Skeletal muscle cell (primary cell): ENCODE data around the gene PPME1.
A peak's percentile ranks its signal among the peaks of the same experiment; 100 is the strongest.

Experiments
- DNase-seq: peaks from one replicate; pipeline ENCODE4 v3.0.0-alpha.2; 2010; ENCODE audit warnings: low read depth
- H3K4me3 ChIP-seq: 2 replicates; pipeline ENCODE4 v1.5.1; 2011; ENCODE audit warnings: low read depth, mild to moderate bottlenecking, control low read depth, low read length, moderate library complexity

The PPME1 gene

GRCh38 chr11:74269161-74269811 lies 98.2 kb downstream of the PPME1 start:
- peak; percentile 69 for DNase-seq
- no peak overlapping the region for H3K4me3 ChIP-seq

- H3K4me3 ChIP-seq = no peak overlapping the region
- no peak for DNase-seq
Observed at GRCh38 chr11:74272276-74272675, 101.2 kb downstream of the PPME1 start.

GRCh38 chr11:74276581-74276980 lies 105.5 kb downstream of the PPME1 start:
- no peak overlapping the region for H3K4me3 ChIP-seq
- no peak for DNase-seq

GRCh38 chr11:74278103-74278502 lies 107.0 kb downstream of the PPME1 start:
- no peak for DNase-seq
- H3K4me3 ChIP-seq = no peak overlapping the region

- DNase-seq = peak; percentile 100
- no peak overlapping the region for H3K4me3 ChIP-seq
Observed at GRCh38 chr11:74278721-74279161, 107.7 kb downstream of the PPME1 start.

GRCh38 chr11:74279256-74279655 lies 108.2 kb downstream of the PPME1 start:
- no peak overlapping the region for H3K4me3 ChIP-seq
- DNase-seq = no peak

GRCh38 chr11:74280494-74280893 lies 109.4 kb downstream of the PPME1 start:
- H3K4me3 ChIP-seq = no peak overlapping the region
- no peak for DNase-seq

- no peak for DNase-seq
- no peak overlapping the region for H3K4me3 ChIP-seq
Observed at GRCh38 chr11:74282421-74282820, 111.3 kb downstream of the PPME1 start.

- no peak for DNase-seq
- no peak overlapping the region for H3K4me3 ChIP-seq
Observed at GRCh38 chr11:74282914-74283371, 111.9 kb downstream of the PPME1 start.

- DNase-seq = no peak
Observed at GRCh38 chr11:74283580-74284180, 112.6 kb downstream of the PPME1 start.

GRCh38 chr11:74284466-74284865 lies 113.4 kb downstream of the PPME1 start:
- H3K4me3 ChIP-seq = no peak overlapping the region
- no peak for DNase-seq

More at GRCh38 chr11:74283580-74284180, 112.6 kb downstream of the PPME1 start:
- no peak overlapping the region for H3K4me3 ChIP-seq

GRCh38 chr11:74288161-74288560 lies 117.1 kb downstream of the PPME1 start:
- DNase-seq = peak; percentile 98
- no peak overlapping the region for H3K4me3 ChIP-seq

GRCh38 chr11:74288911-74289310 lies 117.8 kb downstream of the PPME1 start:
- DNase-seq = no peak

GRCh38 chr11:74297484-74297883 lies 126.4 kb downstream of the PPME1 start:
- no peak for DNase-seq
- no peak overlapping the region for H3K4me3 ChIP-seq

More at GRCh38 chr11:74288911-74289310, 117.8 kb downstream of the PPME1 start:
- no peak overlapping the region for H3K4me3 ChIP-seq

GRCh38 chr11:74299015-74299414 lies 127.9 kb downstream of the PPME1 start:
- DNase-seq = no peak
- H3K4me3 ChIP-seq = no peak overlapping the region
